Measurements from ENCODE around the gene PCARE.

PCARE gene

GRCh38 chr2:29061616-29062015 lies 12.7 kb downstream of the PCARE start:
- DNase-seq, result no peak

- DNase-seq, result no peak
Measured at GRCh38 chr2:29061176-29061575, 13.1 kb downstream of the PCARE start.

DNA sequence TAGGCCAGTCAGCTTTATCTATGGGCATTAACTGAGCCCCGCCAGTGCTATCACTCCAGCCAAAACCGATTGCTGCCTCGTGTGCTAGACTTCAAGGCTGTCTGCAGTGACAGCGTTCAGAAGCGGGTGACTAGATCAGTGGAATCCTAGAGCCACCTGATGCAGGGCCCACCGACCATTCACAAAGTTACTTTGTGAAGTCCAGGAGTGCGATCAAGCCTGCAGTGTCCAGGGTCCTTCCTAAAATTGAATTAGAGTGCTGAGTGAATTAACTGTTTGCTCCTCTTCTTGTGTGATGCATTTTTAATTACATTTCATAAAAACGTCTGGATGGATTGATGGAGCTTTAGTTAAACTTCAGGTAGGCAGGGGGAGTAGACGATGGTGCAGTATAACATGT lies 13.9 kb downstream of the PCARE start:
- no peak for DNase-seq

DNA sequence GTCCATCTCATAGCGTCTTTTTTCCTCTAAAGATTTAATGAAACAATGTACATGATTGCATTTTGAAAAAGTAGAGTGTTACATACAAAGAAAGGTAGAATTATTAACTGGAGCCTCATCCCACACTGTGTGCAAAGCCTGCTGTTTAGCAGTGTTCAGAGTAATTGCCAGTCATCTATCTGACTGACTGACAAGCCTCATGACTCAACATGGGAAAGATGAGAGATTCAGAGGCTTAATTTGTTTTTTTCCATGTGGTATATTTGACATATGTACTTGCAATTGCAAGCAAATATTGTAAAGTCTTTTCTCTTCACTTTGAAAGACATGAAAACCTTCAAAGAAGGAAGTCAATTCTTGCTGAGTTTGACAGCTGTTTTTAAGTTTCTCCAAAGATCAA lies 14.7 kb downstream of the PCARE start:
- no peak for DNase-seq

GRCh38 chr2:29057006-29057405 lies 17.3 kb downstream of the PCARE start:
- no peak for DNase-seq

DNA sequence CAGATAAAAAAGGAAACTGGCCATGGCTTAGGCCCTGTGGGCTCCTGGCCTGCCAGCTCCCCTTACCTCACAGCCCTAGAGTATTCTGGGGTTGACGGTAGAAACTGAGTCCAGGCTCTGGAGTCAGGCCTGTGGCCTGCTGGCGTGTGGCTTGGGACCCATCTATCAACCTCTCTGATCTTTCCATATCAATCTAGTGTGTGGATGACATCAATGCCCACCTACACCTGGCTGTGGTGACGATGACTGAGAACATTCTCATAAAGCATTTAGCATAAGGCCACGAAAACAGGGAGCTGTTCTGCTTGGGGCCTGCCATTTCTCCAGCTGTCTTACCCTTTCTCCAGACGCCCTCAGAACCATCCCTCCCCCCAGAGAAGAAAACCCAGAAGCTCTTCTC lies 17.9 kb downstream of the PCARE start:
- DNase-seq, result no peak

DNA sequence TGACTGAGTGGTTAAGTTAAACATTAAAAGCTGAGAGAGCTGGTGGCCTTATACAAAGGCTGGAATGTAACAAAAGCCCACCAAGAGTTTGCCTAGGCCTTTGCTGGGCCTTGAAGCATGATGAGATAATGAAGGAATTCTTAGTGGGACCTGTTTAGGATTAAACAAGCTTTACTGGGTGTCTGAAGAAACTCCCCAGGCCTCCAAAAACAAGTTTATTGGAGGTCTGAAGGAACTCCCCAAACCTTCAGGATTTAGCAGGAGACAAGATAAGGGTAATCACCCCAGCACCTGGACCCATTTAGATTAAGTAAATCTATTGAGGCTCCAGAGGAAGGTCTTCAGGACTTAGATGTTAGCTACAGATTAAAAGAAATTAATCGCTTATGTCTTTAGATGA lies 18.7 kb downstream of the PCARE start:
- no peak for DNase-seq

- no peak for DNase-seq
Measured at GRCh38 chr2:29054430-29054829, 19.9 kb downstream of the PCARE start.

GRCh38 chr2:29053670-29054400 lies 20.5 kb downstream of the PCARE start:
- no peak for DNase-seq

GRCh38 chr2:29053223-29053622 lies 21.1 kb downstream of the PCARE start:
- no peak for DNase-seq

- DNase-seq, result no peak
Measured at GRCh38 chr2:29052807-29053206, 21.5 kb downstream of the PCARE start.

- no peak for DNase-seq
Measured at GRCh38 chr2:29051730-29052129, 22.6 kb downstream of the PCARE start.

DNA sequence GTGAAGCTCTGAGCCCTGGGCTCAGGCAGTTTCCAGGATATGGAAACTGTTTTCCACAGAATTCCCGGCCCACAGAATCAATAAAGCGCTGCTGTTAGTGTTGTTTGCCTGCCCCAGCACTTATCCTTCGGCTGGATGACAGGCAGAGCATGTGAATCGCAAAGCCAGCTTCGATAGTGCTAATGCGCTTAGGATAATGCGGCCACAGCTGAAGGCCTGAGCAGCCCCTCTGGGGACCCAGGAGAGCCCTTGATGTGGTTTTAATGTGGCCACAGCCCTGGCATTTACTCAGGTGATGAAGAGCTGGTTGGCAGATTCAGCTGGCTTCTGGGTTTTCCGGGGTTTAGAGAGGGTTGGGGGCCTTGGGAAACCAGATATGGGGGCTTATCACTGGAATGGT lies 23.7 kb downstream of the PCARE start:
- no peak for DNase-seq

DNA sequence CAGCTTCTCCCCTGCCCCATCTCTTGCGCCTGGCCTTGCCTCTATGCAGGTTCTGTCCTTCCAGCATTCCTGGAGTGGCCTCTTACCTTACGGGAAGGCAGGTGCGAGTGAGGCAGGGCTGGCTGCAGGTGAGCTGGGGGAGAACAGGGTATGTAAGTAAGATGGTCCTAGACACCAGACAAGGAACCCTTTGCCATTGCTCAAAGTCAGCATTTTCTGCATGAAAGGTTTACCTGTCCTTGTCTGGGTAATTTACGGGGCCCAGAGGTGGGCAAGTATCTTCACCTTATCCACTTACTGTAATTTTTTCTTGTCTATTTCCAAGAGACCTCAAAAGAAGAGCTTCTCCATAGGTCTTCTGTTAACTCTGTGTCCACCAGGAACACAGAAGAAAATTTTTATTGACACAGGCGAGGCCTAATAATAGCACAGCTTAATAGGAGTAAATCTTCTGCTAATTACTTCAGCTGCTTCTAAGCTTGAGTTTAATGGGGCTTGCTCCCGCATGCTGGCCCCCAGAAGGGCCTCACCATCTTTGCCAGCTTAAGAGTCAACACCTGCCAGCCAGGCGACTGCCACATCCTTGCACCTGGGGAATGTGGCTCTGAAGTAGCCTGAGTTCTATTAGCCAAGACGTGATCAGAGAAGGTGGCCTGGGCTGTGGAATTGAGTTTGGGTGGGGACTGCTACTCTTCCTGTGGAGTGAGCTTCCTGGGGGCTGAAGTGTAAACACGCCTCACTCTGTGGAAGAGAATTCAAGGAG lies 27.1 kb downstream of the PCARE start:
- no peak for DNase-seq

DNA sequence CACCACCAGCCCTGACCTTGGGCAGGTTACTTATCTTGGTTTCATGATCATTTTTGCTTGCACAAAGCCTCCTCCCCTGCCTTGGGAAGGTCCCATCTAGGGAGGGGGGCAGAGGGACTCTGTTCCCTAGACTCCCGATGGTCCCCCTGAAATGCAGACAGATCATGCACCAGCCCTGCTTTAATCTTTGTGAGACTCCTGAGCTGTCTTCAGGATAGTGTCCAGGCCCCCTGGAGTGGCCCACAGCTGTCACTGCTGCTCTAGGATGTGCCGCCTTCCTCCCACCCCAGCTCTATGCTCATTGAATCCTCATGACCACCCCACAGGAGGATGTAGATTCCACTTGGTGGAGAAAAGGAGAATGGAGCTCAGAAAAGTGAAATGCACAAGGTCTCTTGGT lies 28.0 kb downstream of the PCARE start:
- DNase-seq, result no peak

DNA sequence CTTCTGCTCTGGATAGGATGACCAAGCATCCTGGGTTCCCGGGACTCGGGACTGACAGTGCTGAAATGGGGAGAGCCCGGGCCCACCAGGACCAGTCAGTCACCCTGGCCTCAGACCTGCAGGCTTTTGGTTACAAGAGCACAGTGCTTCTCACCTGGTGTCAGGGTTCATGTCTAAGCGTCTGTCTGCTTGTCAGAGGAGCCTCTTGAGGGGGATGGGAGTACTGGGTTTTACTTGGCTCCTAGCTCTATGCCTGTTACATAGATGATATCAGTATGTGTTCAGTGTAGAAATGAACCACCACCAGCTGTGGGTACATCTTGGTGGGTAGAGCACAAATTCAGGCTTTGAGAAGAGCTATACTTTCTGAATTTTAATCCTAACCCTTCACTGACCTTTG lies 29.9 kb downstream of the PCARE start:
- DNase-seq, result no peak

- DNase-seq, result no peak
Measured at GRCh38 chr2:29042561-29043075, 31.7 kb downstream of the PCARE start.

GRCh38 chr2:29041161-29041660 lies 33.1 kb downstream of the PCARE start:
- no peak for DNase-seq

DNA sequence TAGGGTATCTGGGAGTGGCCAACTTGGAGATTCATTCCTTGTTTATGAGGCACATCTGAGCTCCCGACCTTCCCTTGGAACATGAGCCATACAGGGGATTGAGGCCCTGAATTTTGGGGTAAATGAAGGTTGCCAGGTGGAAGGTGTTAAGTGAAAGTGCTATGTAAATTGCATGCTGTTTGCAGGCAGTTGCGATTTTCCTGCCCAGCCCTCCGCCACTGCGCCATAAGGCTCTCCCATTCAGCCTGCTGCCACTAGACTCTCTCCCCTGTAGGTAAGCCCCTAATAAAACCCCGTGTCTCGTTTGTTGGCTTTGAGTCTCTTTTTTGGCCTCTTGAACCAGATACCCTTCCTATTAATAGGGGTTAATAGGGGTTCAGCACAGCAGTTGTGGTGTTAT lies 33.8 kb downstream of the PCARE start:
- DNase-seq, result no peak

GRCh38 chr2:29039718-29040480 lies 34.4 kb downstream of the PCARE start:
- DNase-seq, result no peak

DNA sequence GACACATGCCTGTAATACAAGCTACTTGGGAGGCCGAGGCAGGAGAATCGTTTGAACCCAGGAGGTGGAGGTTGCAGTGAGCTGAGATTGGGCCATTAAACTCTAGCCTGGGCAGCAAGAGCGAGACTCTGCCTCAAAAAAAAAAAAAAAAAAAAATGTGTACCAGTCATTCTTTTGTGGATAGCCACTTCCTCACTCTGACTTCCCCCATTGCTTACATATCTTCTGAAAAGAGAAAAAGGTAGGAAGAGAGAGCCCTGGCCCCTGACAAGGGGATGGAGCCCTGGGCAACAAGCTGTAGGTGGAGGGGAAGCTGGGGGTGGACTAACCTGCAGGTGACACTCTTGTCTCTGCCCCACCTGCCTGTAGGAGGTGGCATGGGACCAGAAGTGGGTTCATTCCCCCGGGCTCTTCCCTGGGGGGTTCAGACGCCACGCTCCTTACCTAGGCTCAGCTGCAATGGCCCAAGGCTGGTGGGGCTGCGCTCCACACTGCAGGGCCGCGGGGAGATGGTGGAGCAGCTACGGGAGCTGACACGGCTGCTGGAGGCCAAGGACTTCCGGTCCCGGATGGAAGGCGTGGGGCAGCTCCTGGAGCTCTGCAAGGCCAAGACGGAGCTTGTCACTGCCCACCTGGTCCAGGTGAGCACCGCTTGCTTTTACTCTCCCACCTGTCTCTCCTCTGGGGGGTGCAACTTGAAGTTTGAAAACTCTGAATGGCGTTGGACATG lies 39.1 kb downstream of the PCARE start:
- no peak for DNase-seq

- no peak for DNase-seq
Measured at GRCh38 chr2:29033656-29034055, 40.7 kb downstream of the PCARE start.

- DNase-seq, result no peak
Measured at GRCh38 chr2:29033172-29033571, 41.2 kb downstream of the PCARE start.
